ENCODE results near the gene PHLDB2. TPM values are rescaled to one million over a fixed set of nuclear protein-coding genes. Genes with fewer than 3 reads are reported as not detected.

The PHLDB2 gene
- total and polyA plus RNA-seq, 11 donors, result 59.0 to 280 (median 115) TPM

- peak; percentile 95 to 98 (median 98) for ATAC-seq
- intact Hi-C loops (cut with DNase I), result loop anchor here in 2 of 10 donors (5.0 to 10.0 kb wide), 2 partner anchors 33 to 59 kb away; no protein-coding TSS in a partner anchor
- TF ChIP-seq POLR2A (IDR thresholded peaks at IDR 0.05), result no peak
- TF ChIP-seq CTCF (IDR thresholded peaks at IDR 0.05), result no peak
- Histone ChIP-seq H3K36me3 (peaks cover 0 to 84% (median 28%) of the 10 kb centered on the region in 9 donors), H3K9me3 (no peaks in the 10 kb centered on the region), H3K4me3 (no peak overlapping the region), H3K27ac (peak overlapping the region in 11 of 12 donors; percentile 12 to 76 (median 51)), H3K27me3 (no peaks in the 10 kb centered on the region), H3K4me1 (peaks cover 0 to 46% (median 25%) of the 10 kb centered on the region in 12 donors)
- 10 to 24% (median 14%) methylated on average over 6 of the region's 6 CpGs for WGBS, 4 donors
- peak; percentile 69 to 83 (median 73) for DNase-seq
Measured at GRCh38 chr3:111924283-111924682, 65.2 kb downstream of the PHLDB2 start.

GRCh38 chr3:111926266-111926676 lies 67.2 kb downstream of the PHLDB2 start:
- Histone ChIP-seq H3K27me3 (no peaks in the 10 kb centered on the region), H3K4me3 (no peak overlapping the region), H3K36me3 (peaks cover 0 to 77% (median 17%) of the 10 kb centered on the region in 9 donors), H3K27ac (peak overlapping the region in 1 of 12 donors; percentile 9), H3K9me3 (no peaks in the 10 kb centered on the region), H3K4me1 (peaks cover 0 to 63% (median 33%) of the 10 kb centered on the region in 12 donors)
- 13 to 28% (median 15%) methylated on average over 3 of the region's 3 CpGs for WGBS, 4 donors
- intact Hi-C loops (cut with DNase I), result loop anchor here in 2 of 10 donors (5.0 to 10.0 kb wide), 2 partner anchors 36 to 61 kb away; no protein-coding TSS in a partner anchor
- TF ChIP-seq POLR2A (IDR thresholded peaks at IDR 0.05) (no peak), CTCF (IDR thresholded peaks at IDR 0.05) (no peak)
- DNase-seq (no peak), ATAC-seq (no peak)

GRCh38 chr3:111928613-111929012 lies 69.5 kb downstream of the PHLDB2 start:
- Histone ChIP-seq H3K36me3 (peaks cover 0 to 79% (median 9%) of the 10 kb centered on the region in 9 donors), H3K9me3 (no peaks in the 10 kb centered on the region), H3K27ac (no peak overlapping the region), H3K4me3 (no peak overlapping the region), H3K4me1 (peaks cover 0 to 77% (median 34%) of the 10 kb centered on the region in 12 donors), H3K27me3 (no peaks in the 10 kb centered on the region)
- no peak for DNase-seq
- 78 to 85% (median 80%) methylated on average over 2 of the region's 2 CpGs for WGBS, 4 donors
- intact Hi-C loops (cut with DNase I), result loop anchor here in 2 of 10 donors (5.0 to 10.0 kb wide), 2 partner anchors 34 to 64 kb away; no protein-coding TSS in a partner anchor
- TF ChIP-seq CTCF (IDR thresholded peaks at IDR 0.05) (no peak), POLR2A (IDR thresholded peaks at IDR 0.05) (no peak)
- no peak for ATAC-seq

- H3K4me3 ChIP-seq, result no peak overlapping the region
- no peak for DNase-seq
- H3K36me3 ChIP-seq, result peaks cover 0 to 85% (median 9%) of the 10 kb centered on the region in 9 donors
- no peak for ATAC-seq
- TF ChIP-seq CTCF (IDR thresholded peaks at IDR 0.05) (no peak), POLR2A (IDR thresholded peaks at IDR 0.05) (no peak)
- WGBS, 4 donors, result 48 to 65% (median 56%) methylated on average over 2 of the region's 2 CpGs
- H3K27ac ChIP-seq, result no peak overlapping the region
- intact Hi-C loops (cut with DNase I), result loop anchor here in 2 of 10 donors (5.0 to 10.0 kb wide), 2 partner anchors 33 to 65 kb away; no protein-coding TSS in a partner anchor
- H3K4me1 ChIP-seq, result peaks cover 0 to 77% (median 33%) of the 10 kb centered on the region in 12 donors
- H3K27me3 ChIP-seq, result no peaks in the 10 kb centered on the region
- no peaks in the 10 kb centered on the region for H3K9me3 ChIP-seq
Measured at GRCh38 chr3:111929484-111929883, 70.4 kb downstream of the PHLDB2 start.

Measured in heart left ventricle (tissue), 16 donors.